Natural killer cell (primary cell): ENCODE measurements around the gene ORMDL3. TPM values are rescaled to one million over a fixed set of nuclear protein-coding genes. Genes with fewer than 3 reads are reported as not detected.

Experiments
- ATAC-seq, 3 donors: fragments of 150-1000 bp in 2 of 3; fragments of 200-7000 bp in 1 of 3; cut with Tn5 transposase; 1 replicate in 1 of 3; 2 replicates in 2 of 3; pipeline ENCODE4 v1.10.0; 2021; ENCODE audit warnings: mild to moderate bottlenecking in 2 of 3, moderate library complexity in 2 of 3
- DNase-seq, 2 donors: peaks; one replicate each; pipeline versions ENCODE4 v3.0.0 to v3.0.0-alpha.2; 2013 to 2021; ENCODE audit warnings: mixed read lengths in 1 of 2
- H3K27ac ChIP-seq: one replicate; pipeline ENCODE4 v1.5.1; 2013; ENCODE audit warnings: mild to moderate bottlenecking, low read length
- H3K27me3 ChIP-seq: one replicate; pipeline ENCODE4 v1.6.1; 2013; ENCODE audit warnings: low read length; ENCODE audit not compliant: control insufficient read depth, insufficient read depth
- H3K36me3 ChIP-seq: one replicate; pipeline ENCODE4 v1.6.1; 2013; ENCODE audit warnings: low read length; ENCODE audit not compliant: control insufficient read depth, insufficient read depth
- H3K4me1 ChIP-seq: one replicate; pipeline ENCODE4 v1.6.1; 2013; ENCODE audit warnings: low read length; ENCODE audit not compliant: control insufficient read depth, insufficient read depth
- H3K4me3 ChIP-seq: one replicate; pipeline ENCODE4 v1.5.1; 2013; ENCODE audit warnings: low read length
- H3K9me3 ChIP-seq: one replicate; pipeline ENCODE4 v1.6.1; 2013; ENCODE audit warnings: low read length; ENCODE audit not compliant: control insufficient read depth, insufficient read depth
- H3K27ac Mint-ChIP-seq, 2 donors: one replicate each; pipeline ENCODE4 v1.8.0; 2022; ENCODE audit warnings: mild to moderate bottlenecking in 2 of 2, mixed read lengths in 2 of 2, moderate library complexity in 1 of 2
- H3K27me3 Mint-ChIP-seq, 2 donors: one replicate each; pipeline ENCODE4 v1.8.0; 2022; ENCODE audit warnings: low read depth in 2 of 2, mixed read lengths in 2 of 2
- H3K36me3 Mint-ChIP-seq: one replicate; pipeline ENCODE4 v1.8.0; 2022; ENCODE audit warnings: mixed read lengths
- H3K4me1 Mint-ChIP-seq, 2 donors: one replicate each; pipeline ENCODE4 v1.8.0; 2022; ENCODE audit warnings: mixed read lengths in 2 of 2
- H3K4me3 Mint-ChIP-seq: one replicate; pipeline ENCODE4 v1.8.0; 2022; ENCODE audit warnings: mild to moderate bottlenecking, moderate library complexity, mixed read lengths
- H3K9me3 Mint-ChIP-seq, 2 donors: one replicate each; pipeline ENCODE4 v1.8.0; 2022; ENCODE audit warnings: mixed read lengths in 2 of 2
- CTCF ChIP-seq: fragments of 200-600 bp; IDR thresholded peaks from one replicate; pipeline ENCODE4 v1.8.0; 2022; ENCODE audit warnings: antibody characterized with exemption
- WGBS: methylation state at CpG from one replicate; pipeline ENCODE4 v1.1.7; 2013; ENCODE audit warnings: missing lambda C conversion rate; ENCODE audit not compliant: insufficient coverage; 5-methylcytosine and 5-hydroxymethylcytosine counted together
- intact Hi-C: fragments of 100-400 bp; cut with micrococcal nuclease; formaldehyde crosslinking; loops from one replicate; pipeline ENCODE4 v1.14.2; 2022
- total RNA-seq, 4 donors: library from RNA; stranded (reverse); fragments of 120-200 nt in 1 of 4; gene quantifications; one replicate each; pipeline versions ENCODE4 v1.2.3 to v1.2.4, GENCODE V29; 2013 to 2022

ORMDL3 gene
- total RNA-seq, 3 donors from 2014 or later (not counting 1 experiment from before 2014, with no cell fraction given), result 61.6 to 121 (median 77.2) TPM

DNA sequence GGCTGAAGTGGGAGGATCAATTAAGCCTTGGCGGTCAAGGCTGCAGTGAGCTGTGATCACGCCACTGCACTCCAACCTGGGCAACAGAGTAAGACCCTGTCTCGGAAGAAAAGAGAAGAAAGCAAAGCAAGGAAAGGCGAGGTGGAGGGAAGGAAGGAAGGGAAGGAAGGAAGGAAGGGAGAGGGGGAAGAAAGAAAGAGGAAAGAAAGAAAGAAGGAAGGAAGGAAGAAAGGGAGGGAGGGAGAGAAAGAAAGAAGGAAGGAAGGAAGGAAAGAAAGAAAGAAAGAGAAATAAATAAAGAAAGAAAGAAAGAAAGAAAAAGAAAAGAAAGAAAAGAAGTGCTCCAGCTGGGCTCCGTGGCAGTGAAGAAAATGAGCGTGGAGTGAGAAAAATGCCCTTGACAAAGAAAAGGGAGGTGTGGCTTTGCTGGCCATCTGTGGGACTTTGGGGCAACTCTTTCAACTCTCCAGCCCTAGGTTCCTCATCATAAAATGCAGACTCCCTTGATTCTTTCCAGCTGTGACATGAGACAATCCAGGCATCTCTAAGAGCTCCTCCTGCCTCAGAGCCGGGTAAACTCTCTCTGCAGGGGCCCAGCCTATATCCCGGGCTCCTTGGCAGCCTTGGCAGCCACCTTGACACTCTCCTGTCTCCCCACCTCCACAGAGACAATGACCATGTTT is 37.8 kb upstream of the ORMDL3 start:
- Histone ChIP-seq H3K27me3 (no peaks in the 10 kb centered on the region), H3K4me3 (no peak overlapping the region), H3K4me1 (peaks cover 46% of the 10 kb centered on the region), H3K9me3 (no peaks in the 10 kb centered on the region), H3K27ac (no peak overlapping the region), H3K36me3 (no peaks in the 10 kb centered on the region)
- H3K9me3 Mint-ChIP-seq, result no peaks in the 10 kb centered on the region
- TF ChIP-seq CTCF, result no peak
- peak overlapping the region in 1 of 2 donors; percentile 26 for H3K27ac Mint-ChIP-seq
- H3K4me1 Mint-ChIP-seq, result peaks cover 0 to 19% of the 10 kb centered on the region in 2 donors
- intact Hi-C loops, result no loop called here
- H3K27me3 Mint-ChIP-seq, result peaks cover 13 to 16% of the 10 kb centered on the region in 2 donors
- no peak for ATAC-seq
- WGBS, result 88% methylated on average over 8 of the region's 8 CpGs
- H3K36me3 Mint-ChIP-seq, result no peaks in the 10 kb centered on the region
- H3K4me3 Mint-ChIP-seq, result no peak overlapping the region
- no peak for DNase-seq

DNA sequence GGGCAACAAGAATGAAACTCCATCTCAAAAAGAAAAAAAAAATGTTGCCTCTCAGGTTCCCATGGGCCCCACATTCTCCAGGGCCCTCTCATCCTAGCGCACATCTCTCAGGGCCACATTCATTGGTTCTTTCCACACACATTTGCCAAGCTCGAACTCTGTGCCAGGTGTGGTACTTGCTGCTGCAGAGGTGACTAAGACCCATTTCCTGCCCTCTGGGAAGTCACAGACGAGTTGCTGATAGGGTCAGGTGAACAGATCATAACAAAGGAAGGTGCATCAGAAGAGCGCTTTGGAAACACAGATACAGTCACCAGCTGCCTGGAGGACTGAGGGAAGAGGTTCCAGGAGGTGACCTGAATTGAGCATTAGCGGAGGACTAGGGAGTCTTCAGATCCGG is 36.4 kb upstream of the ORMDL3 start:
- no peak overlapping the region for H3K4me3 ChIP-seq
- Mint-ChIP-seq H3K4me3 (no peak overlapping the region), H3K36me3 (no peaks in the 10 kb centered on the region), H3K27me3 (peaks cover 5 to 7% of the 10 kb centered on the region in 2 donors), H3K4me1 (peaks cover 6 to 25% of the 10 kb centered on the region in 2 donors), H3K27ac (peak overlapping the region in 1 of 2 donors; percentile 66), H3K9me3 (no peaks in the 10 kb centered on the region)
- WGBS, result 67% methylated on average over 6 of the region's 6 CpGs
- no peaks in the 10 kb centered on the region for H3K27me3 ChIP-seq
- ATAC-seq, result no peak
- no peak for TF ChIP-seq CTCF
- H3K9me3 ChIP-seq, result no peaks in the 10 kb centered on the region
- intact Hi-C loops, result no loop called here
- peak in 1 of 2 donors; percentile 50 for DNase-seq
- H3K36me3 ChIP-seq, result no peaks in the 10 kb centered on the region
- H3K27ac ChIP-seq, result no peak overlapping the region
- peaks cover 51% of the 10 kb centered on the region for H3K4me1 ChIP-seq

DNA sequence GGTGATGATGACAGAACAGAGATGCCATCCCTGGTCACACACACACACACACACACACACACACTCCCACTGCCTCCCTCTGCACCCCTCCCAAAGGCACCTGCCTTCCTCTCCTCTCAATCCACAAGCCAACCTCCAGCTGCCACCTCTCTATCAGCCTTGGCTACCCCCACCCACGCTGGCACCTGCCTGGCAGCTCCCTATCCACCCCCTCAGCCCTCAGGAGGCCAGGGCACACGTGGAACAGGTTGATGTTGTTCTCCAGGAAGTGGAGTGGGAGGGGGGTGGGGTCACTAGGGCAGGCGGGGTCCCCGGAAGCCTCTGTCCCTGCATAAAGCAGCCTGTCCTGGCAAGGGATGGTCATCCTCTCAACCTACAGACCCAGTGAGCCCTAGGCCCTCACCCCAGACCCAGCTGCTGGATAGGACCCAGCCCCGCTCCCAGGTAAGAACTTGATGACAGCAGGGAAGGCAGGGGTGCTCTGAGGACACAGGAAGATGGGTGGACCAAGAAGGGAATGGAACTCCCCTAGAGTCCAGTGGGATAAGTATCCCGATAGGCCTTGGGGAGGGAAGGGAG is 35.3 kb upstream of the ORMDL3 start, which contains the start of gene GSDMA:
Gene GSDMA, plus strand, starts transcription at position 363 of the 579 bp plus-strand sequence. CDS start 2,684 bp downstream, outside the sequence.
- WGBS, result 76% methylated on average over 3 of the region's 6 CpGs
- peaks cover 0 to 7% of the 10 kb centered on the region in 2 donors for H3K27me3 Mint-ChIP-seq
- no peaks in the 10 kb centered on the region for H3K36me3 Mint-ChIP-seq
- Histone ChIP-seq H3K27ac (no peak within 1 kb of the TSS), H3K4me1 (peaks cover 44% of the 10 kb centered on the region), H3K9me3 (no peaks in the 10 kb centered on the region), H3K4me3 (no peak within 1 kb of the TSS), H3K27me3 (no peaks in the 10 kb centered on the region), H3K36me3 (no peaks in the 10 kb centered on the region)
- TF ChIP-seq CTCF, result no peak
- ATAC-seq, result no peak
- H3K4me1 Mint-ChIP-seq, result peaks cover 8 to 26% of the 10 kb centered on the region in 2 donors
- peak within 1 kb of the TSS in 1 of 2 donors; percentile 66 for H3K27ac Mint-ChIP-seq
- H3K9me3 Mint-ChIP-seq, result no peaks in the 10 kb centered on the region
- intact Hi-C loops, result no loop called here
- no peak within 1 kb of the TSS for H3K4me3 Mint-ChIP-seq
- no peak for DNase-seq
